OCI-LY1 (cell line): ENCODE results near the gene DNAJB6.

Experiments
- H2AFZ ChIP-seq: fragments of 200-600 bp; sonication (generic), shearing (Covaris generic); 2 replicates; pipeline ENCODE4 v1.6.0; 2014; ENCODE audit warnings: antibody characterized with exemption, mild to moderate bottlenecking, low read length
- H3F3A ChIP-seq: fragments of 200-600 bp; sonication (generic), shearing (Covaris generic); 2 replicates; pipeline ENCODE4 v1.6.0; 2014; ENCODE audit warnings: mild to moderate bottlenecking, antibody characterized with exemption, low read length, moderate library complexity; ENCODE audit not compliant: insufficient read depth
- H3K27ac ChIP-seq: fragments of 200-600 bp; sonication (generic); 2 replicates; pipeline ENCODE4 v1.5.1; 2014; ENCODE audit warnings: low read length, mixed run types, mild to moderate bottlenecking, low read depth; ENCODE audit not compliant: poor library complexity, severe bottlenecking
- H3K27me3 ChIP-seq: fragments of 200-600 bp; sonication (generic); 2 replicates; pipeline ENCODE4 v1.6.0; 2014; ENCODE audit warnings: antibody characterized with exemption, mild to moderate bottlenecking, low read length, moderate library complexity; ENCODE audit not compliant: insufficient read depth
- H3K36me3 ChIP-seq: fragments of 200-600 bp; sonication (generic); 2 replicates; pipeline ENCODE4 v1.6.1; 2014; ENCODE audit warnings: mild to moderate bottlenecking, antibody characterized with exemption, low read length, moderate library complexity, mixed read lengths; ENCODE audit not compliant: insufficient read depth
- H3K4me1 ChIP-seq: fragments of 200-600 bp; sonication (generic); 2 replicates; pipeline ENCODE4 v1.5.1; 2014; ENCODE audit warnings: mild to moderate bottlenecking, low read length, moderate library complexity; ENCODE audit not compliant: insufficient read depth, severe bottlenecking
- H3K4me2 ChIP-seq: fragments of 200-600 bp; sonication (generic), shearing (Covaris generic); 2 replicates; pipeline ENCODE4 v1.6.1; 2014; ENCODE audit warnings: low read length
- H3K4me3 ChIP-seq: fragments of 200-600 bp; sonication (generic); 2 replicates; pipeline ENCODE4 v1.5.1; 2014; ENCODE audit warnings: low read length, low read depth, mild to moderate bottlenecking, mixed read lengths; ENCODE audit not compliant: poor library complexity, severe bottlenecking
- H3K79me2 ChIP-seq: fragments of 200-600 bp; shearing (Covaris generic); 2 replicates; pipeline ENCODE4 v1.6.1; 2016; ENCODE audit warnings: mixed run types, low read length, mixed read lengths; ENCODE audit not compliant: insufficient read depth
- H3K9ac ChIP-seq: fragments of 200-600 bp; sonication (generic), shearing (Covaris generic); 2 replicates; pipeline ENCODE4 v1.6.1; 2014; ENCODE audit warnings: mild to moderate bottlenecking, low read length, mixed read lengths
- H3K9me2 ChIP-seq: fragments of 200-600 bp; sonication (generic), shearing (Covaris generic); 2 replicates; pipeline ENCODE4 v1.6.1; 2014; ENCODE audit warnings: low read depth, mild to moderate bottlenecking, low read length, mixed read lengths
- H3K9me3 ChIP-seq: fragments of 200-600 bp; shearing (Covaris generic); 2 replicates; pipeline ENCODE4 v1.6.1; 2014; ENCODE audit warnings: low read length, mixed read lengths
- H4K20me1 ChIP-seq: fragments of 200-600 bp; sonication (generic), shearing (Covaris generic); 2 replicates; pipeline ENCODE4 v1.6.0; 2016; ENCODE audit warnings: mild to moderate bottlenecking, low read length; ENCODE audit not compliant: insufficient read depth
- EZH2 ChIP-seq: fragments of 200-600 bp; sonication (generic), shearing (Covaris generic); IDR thresholded peaks from 2 replicates; pipeline ENCODE4 v1.8.0; 2017; ENCODE audit warnings: borderline replicate concordance, mixed run types, mild to moderate bottlenecking, antibody characterized with exemption, low read length, moderate library complexity, mixed read lengths
- TF ChIP-seq, protein P1 (sequence below): fragments of 200-600 bp; sonication (generic), shearing (Covaris generic); IDR thresholded peaks from 2 replicates; pipeline ENCODE4 v1.5.1; 2017; ENCODE audit warnings: mild to moderate bottlenecking, antibody characterized with exemption, low read length, moderate library complexity, mixed read lengths

DNAJB6 gene

DNA sequence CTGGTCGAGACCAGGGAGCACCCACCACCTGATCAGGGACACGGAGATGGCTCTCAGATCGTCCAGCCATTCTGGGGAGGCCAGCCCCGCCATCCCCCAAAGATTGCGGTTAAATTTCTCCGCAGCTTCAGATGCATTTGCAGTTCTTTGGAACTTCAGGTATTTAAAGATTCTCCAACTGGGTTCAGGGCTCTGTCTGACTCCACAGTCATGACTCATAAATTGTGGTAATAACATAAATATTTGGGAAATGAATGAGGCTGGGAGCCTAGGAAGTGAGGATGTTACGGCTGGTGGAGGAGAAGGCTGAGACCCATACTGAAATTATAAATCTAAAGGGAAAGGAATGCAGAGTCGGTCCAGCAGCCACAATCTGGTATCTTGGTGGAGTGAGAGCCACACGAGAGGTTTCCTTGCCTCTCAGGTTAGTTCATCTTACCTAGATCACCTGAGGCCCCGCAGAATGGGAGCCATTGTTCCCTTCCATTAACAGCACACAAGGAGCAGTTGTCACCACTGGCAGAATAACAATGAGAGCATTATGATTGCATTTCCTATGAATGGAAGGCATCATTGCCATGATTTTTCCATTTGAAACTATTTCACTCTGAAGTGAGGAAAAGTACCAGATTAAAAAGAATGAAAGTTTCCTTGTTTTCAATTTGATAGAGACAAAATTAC is 26.7 kb upstream of the DNAJB6 start:
- no peaks in the 10 kb centered on the region for H3K4me1 ChIP-seq
- H4K20me1 ChIP-seq: no peaks in the 10 kb centered on the region
- peaks cover 19% of the 10 kb centered on the region; the same call in 1 of the 2 replicates for H3K27me3 ChIP-seq
- no peak overlapping the region for H3K4me2 ChIP-seq
- no peak overlapping the region for H3K27ac ChIP-seq
- no peaks in the 10 kb centered on the region for H3K36me3 ChIP-seq
- H3F3A ChIP-seq: no peaks in the 10 kb centered on the region
- H3K4me3 ChIP-seq: no peak overlapping the region
- no peaks in the 10 kb centered on the region for H3K79me2 ChIP-seq
- no peak overlapping the region for H2AFZ ChIP-seq
- no peaks in the 10 kb centered on the region for H3K9me3 ChIP-seq
- H3K9ac ChIP-seq: no peak overlapping the region
- H3K9me2 ChIP-seq: no peaks in the 10 kb centered on the region
- TF ChIP-seq EZH2: no peak
- TF ChIP-seq, protein P1, sequence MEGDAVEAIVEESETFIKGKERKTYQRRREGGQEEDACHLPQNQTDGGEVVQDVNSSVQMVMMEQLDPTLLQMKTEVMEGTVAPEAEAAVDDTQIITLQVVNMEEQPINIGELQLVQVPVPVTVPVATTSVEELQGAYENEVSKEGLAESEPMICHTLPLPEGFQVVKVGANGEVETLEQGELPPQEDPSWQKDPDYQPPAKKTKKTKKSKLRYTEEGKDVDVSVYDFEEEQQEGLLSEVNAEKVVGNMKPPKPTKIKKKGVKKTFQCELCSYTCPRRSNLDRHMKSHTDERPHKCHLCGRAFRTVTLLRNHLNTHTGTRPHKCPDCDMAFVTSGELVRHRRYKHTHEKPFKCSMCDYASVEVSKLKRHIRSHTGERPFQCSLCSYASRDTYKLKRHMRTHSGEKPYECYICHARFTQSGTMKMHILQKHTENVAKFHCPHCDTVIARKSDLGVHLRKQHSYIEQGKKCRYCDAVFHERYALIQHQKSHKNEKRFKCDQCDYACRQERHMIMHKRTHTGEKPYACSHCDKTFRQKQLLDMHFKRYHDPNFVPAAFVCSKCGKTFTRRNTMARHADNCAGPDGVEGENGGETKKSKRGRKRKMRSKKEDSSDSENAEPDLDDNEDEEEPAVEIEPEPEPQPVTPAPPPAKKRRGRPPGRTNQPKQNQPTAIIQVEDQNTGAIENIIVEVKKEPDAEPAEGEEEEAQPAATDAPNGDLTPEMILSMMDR: no peak

DNA sequence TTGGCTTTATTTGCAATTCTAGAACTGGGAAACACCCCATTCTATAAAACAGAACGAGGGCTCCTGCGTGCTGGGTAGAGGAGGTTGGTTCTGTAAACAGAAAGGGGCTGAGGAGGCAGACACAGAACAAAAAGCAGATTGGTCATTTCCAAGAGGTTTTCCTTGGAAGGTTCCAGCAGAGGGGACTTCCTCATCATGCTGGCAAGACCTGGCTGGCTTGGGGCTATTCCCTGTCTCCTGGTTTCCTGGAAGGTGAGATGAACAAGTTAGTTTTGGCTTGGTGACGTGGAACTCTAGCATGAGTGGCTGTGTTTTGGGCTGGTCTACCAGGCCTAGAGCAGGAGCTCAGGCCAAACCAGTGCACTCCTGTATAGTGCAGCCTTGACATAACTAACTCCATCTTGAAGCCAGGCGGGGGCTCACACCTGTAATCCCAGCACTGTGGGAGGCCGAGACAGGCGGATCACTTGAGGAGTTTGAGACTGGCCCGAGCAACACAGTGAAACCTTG is 26.1 kb upstream of the DNAJB6 start:
- no peaks in the 10 kb centered on the region for H4K20me1 ChIP-seq
- H3K4me2 ChIP-seq: no peak overlapping the region
- H3K27ac ChIP-seq: no peak overlapping the region
- H3K4me3 ChIP-seq: no peak overlapping the region
- no peak overlapping the region for H2AFZ ChIP-seq
- H3K9me3 ChIP-seq: no peaks in the 10 kb centered on the region
- no peaks in the 10 kb centered on the region for H3K4me1 ChIP-seq
- H3F3A ChIP-seq: no peaks in the 10 kb centered on the region
- TF ChIP-seq, protein P1: no peak
- TF ChIP-seq EZH2: no peak
- H3K27me3 ChIP-seq: peaks cover 19% of the 10 kb centered on the region; the same call in 1 of the 2 replicates
- no peak overlapping the region for H3K9ac ChIP-seq
- no peaks in the 10 kb centered on the region for H3K9me2 ChIP-seq
- H3K79me2 ChIP-seq: no peaks in the 10 kb centered on the region
- H3K36me3 ChIP-seq: no peaks in the 10 kb centered on the region

DNA sequence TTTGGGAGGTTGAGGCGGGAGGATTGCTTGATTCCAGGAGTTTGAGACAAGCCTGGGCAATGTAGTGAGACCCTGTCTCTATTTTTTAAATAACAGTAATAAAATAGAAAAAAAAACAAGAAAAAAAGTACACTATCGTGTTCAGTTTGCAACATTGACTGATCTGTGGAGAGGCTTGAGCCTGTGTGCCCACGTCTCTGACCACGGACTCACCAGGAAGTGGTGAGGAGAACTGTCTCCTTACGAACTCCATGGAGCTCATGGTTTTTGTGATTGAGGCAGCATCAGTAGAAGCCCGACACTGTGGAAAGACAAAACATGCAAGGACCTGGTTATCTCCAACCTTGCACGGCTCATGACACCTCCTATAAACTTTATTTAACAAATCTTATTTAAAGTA is 23.9 kb upstream of the DNAJB6 start:
- TF ChIP-seq, protein P1: no peak
- TF ChIP-seq EZH2: no peak
- no peak overlapping the region for H3K27ac ChIP-seq
- H3K4me2 ChIP-seq: no peak overlapping the region
- H3K79me2 ChIP-seq: no peaks in the 10 kb centered on the region
- H3K4me3 ChIP-seq: no peak overlapping the region
- H3K9me2 ChIP-seq: no peaks in the 10 kb centered on the region
- no peaks in the 10 kb centered on the region for H3K9me3 ChIP-seq
- H4K20me1 ChIP-seq: no peaks in the 10 kb centered on the region
- no peaks in the 10 kb centered on the region for H3K36me3 ChIP-seq
- H2AFZ ChIP-seq: no peak overlapping the region
- no peak overlapping the region for H3K9ac ChIP-seq
- no peaks in the 10 kb centered on the region for H3K4me1 ChIP-seq
- H3K27me3 ChIP-seq: peaks cover 19% of the 10 kb centered on the region; the same call in 1 of the 2 replicates
- H3F3A ChIP-seq: no peaks in the 10 kb centered on the region
